GM21825 (cell line): ENCODE measurements around the gene BNIP1.

Experiments
- ATAC-seq: cut with Tn5 transposase; IDR thresholded peaks from one replicate; pipeline ENCODE4 v1.9.1; 2021; ENCODE audit warnings: mild to moderate bottlenecking, moderate library complexity; ENCODE audit not compliant: unreplicated experiment

Gene BNIP1

DNA sequence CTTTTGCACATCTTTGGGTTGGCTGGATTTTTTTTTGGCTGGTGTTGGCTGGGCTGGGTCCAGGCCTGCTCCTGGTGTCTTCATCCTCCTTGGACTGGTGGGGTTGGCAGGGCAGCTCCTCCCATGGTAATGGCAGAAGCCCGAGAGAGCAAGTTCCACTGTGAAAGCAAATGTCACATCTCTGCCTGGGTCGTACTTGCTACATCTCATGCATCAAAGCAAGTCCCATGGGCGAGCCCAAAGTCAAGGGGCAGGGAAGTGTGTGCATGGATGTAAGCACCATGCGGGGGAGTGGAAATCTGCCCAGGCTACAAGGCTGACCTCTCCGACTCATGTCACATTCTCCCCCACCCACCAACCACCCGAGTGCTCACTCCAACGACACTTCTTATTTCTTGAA is 64.0 kb downstream of the BNIP1 start:
- ATAC-seq = no peak

GRCh38 chr5:173210877-173211276 is 66.5 kb downstream of the BNIP1 start:
- ATAC-seq = no peak

GRCh38 chr5:173211284-173211683 is 67.0 kb downstream of the BNIP1 start:
- no peak for ATAC-seq

GRCh38 chr5:173213236-173213933 is 69.1 kb downstream of the BNIP1 start:
- no peak for ATAC-seq
